ENCODE data around the gene CCZ1.
"Not testable (repeated sequence)": the region's sequence is repeated elsewhere in the genome, so short reads cannot be mapped to it uniquely, and the experiment has no call there.

GRCh38 chr7:5970347-5970911, 71.9 kb downstream of the CCZ1 start, which contains the start of gene RSPH10B:
- TF ChIP-seq, protein P1, sequence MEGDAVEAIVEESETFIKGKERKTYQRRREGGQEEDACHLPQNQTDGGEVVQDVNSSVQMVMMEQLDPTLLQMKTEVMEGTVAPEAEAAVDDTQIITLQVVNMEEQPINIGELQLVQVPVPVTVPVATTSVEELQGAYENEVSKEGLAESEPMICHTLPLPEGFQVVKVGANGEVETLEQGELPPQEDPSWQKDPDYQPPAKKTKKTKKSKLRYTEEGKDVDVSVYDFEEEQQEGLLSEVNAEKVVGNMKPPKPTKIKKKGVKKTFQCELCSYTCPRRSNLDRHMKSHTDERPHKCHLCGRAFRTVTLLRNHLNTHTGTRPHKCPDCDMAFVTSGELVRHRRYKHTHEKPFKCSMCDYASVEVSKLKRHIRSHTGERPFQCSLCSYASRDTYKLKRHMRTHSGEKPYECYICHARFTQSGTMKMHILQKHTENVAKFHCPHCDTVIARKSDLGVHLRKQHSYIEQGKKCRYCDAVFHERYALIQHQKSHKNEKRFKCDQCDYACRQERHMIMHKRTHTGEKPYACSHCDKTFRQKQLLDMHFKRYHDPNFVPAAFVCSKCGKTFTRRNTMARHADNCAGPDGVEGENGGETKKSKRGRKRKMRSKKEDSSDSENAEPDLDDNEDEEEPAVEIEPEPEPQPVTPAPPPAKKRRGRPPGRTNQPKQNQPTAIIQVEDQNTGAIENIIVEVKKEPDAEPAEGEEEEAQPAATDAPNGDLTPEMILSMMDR (IDR thresholded peaks at IDR 0.05): not testable (repeated sequence)
- not testable (repeated sequence) for TF ChIP-seq POLR2A (IDR thresholded peaks at IDR 0.05)
